HL-60 (cell line): ENCODE measurements around the gene ACAD11.

Source experiments
- DNase-seq, 2 experiments: peaks; one replicate each; pipeline ENCODE4 v3.0.0-alpha.2; 2010 to 2020; ENCODE audit warnings: low read depth in 1 of 2, low spot score in 1 of 2
- H3K27ac ChIP-seq: fragments of 250-450 bp; sonication (Bioruptor Pico); replicated peaks from 2 replicates; pipeline ENCODE4 v1.5.1; 2020; ENCODE audit warnings: mild to moderate bottlenecking, moderate library complexity
- H3K27me3 ChIP-seq: fragments of 250-450 bp; sonication (Bioruptor Pico); 2 replicates; pipeline ENCODE4 v1.5.1; 2021; ENCODE audit warnings: mild to moderate bottlenecking, moderate library complexity; ENCODE audit not compliant: insufficient read depth, poor library complexity, severe bottlenecking
- H3K4me3 ChIP-seq: replicated peaks from 2 replicates; pipeline ENCODE4 v1.5.1; 2011; ENCODE audit warnings: mild to moderate bottlenecking, control low read depth, low read length; ENCODE audit not compliant: insufficient read depth
- GABPA ChIP-seq: IDR thresholded peaks from 2 replicates; pipeline ENCODE4 v1.6.1; 2012; ENCODE audit warnings: low read depth
- POLR2AphosphoS5 ChIP-seq: IDR thresholded peaks from 2 replicates; pipeline ENCODE4 v1.6.1; 2012; ENCODE audit warnings: low read depth
- SPI1 ChIP-seq: IDR thresholded peaks from 2 replicates; pipeline ENCODE4 v1.6.1; 2012; ENCODE audit warnings: low read depth, mild to moderate bottlenecking, borderline replicate concordance
- TF ChIP-seq, protein P1 (sequence below): IDR thresholded peaks from one replicate; pipeline ENCODE4 v1.5.1; 2011; ENCODE audit warnings: low read length, control low read depth, inconsistent platforms; ENCODE audit not compliant: insufficient read depth
- TF ChIP-seq, protein P2 (sequence below): IDR thresholded peaks from 2 replicates; pipeline ENCODE4 v1.6.1; 2012; ENCODE audit warnings: low read depth; ENCODE audit not compliant: insufficient replicate concordance

Gene ACAD11

DNA sequence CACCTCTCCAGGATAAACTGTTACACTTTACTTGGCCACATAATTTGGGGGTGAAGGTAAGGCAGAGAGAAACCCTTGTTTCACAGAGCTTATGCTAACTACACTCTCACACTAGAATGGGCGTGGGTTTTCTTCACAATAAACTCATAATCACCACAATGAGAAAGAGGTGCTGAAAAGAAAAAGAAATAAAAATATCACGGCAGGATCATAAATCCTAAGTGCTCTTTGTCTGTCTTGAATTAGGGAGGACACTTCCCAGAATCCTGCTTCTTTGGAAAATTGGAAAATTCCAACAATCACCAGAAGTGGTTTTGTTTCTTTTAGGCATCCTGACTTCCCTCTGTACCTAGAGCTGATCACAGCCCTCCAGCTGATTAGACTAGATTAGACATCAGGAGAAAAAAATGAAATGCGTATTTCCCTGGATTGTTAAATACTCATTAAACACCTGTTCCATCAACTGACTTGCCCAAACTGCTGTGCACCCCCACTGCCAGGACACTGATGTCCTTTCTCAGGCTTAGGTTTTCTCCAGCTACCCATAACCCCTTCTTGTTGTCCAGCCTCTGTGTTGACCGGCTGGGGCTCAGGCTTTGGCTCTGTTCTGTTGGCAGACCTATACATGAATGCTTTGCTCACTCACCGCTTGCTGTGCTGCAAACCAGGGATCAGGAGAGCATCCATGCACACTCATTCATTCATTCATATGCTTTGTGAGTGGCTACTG lies 104.1 kb downstream of the ACAD11 start:
- no peak overlapping the region for H3K27ac ChIP-seq
- no peaks in the 10 kb centered on the region for H3K27me3 ChIP-seq
- TF ChIP-seq, protein P1, sequence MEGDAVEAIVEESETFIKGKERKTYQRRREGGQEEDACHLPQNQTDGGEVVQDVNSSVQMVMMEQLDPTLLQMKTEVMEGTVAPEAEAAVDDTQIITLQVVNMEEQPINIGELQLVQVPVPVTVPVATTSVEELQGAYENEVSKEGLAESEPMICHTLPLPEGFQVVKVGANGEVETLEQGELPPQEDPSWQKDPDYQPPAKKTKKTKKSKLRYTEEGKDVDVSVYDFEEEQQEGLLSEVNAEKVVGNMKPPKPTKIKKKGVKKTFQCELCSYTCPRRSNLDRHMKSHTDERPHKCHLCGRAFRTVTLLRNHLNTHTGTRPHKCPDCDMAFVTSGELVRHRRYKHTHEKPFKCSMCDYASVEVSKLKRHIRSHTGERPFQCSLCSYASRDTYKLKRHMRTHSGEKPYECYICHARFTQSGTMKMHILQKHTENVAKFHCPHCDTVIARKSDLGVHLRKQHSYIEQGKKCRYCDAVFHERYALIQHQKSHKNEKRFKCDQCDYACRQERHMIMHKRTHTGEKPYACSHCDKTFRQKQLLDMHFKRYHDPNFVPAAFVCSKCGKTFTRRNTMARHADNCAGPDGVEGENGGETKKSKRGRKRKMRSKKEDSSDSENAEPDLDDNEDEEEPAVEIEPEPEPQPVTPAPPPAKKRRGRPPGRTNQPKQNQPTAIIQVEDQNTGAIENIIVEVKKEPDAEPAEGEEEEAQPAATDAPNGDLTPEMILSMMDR = no peak
- no peak for TF ChIP-seq POLR2AphosphoS5
- TF ChIP-seq, protein P2, sequence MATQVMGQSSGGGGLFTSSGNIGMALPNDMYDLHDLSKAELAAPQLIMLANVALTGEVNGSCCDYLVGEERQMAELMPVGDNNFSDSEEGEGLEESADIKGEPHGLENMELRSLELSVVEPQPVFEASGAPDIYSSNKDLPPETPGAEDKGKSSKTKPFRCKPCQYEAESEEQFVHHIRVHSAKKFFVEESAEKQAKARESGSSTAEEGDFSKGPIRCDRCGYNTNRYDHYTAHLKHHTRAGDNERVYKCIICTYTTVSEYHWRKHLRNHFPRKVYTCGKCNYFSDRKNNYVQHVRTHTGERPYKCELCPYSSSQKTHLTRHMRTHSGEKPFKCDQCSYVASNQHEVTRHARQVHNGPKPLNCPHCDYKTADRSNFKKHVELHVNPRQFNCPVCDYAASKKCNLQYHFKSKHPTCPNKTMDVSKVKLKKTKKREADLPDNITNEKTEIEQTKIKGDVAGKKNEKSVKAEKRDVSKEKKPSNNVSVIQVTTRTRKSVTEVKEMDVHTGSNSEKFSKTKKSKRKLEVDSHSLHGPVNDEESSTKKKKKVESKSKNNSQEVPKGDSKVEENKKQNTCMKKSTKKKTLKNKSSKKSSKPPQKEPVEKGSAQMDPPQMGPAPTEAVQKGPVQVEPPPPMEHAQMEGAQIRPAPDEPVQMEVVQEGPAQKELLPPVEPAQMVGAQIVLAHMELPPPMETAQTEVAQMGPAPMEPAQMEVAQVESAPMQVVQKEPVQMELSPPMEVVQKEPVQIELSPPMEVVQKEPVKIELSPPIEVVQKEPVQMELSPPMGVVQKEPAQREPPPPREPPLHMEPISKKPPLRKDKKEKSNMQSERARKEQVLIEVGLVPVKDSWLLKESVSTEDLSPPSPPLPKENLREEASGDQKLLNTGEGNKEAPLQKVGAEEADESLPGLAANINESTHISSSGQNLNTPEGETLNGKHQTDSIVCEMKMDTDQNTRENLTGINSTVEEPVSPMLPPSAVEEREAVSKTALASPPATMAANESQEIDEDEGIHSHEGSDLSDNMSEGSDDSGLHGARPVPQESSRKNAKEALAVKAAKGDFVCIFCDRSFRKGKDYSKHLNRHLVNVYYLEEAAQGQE = no peak
- TF ChIP-seq GABPA = no peak
- no peak for TF ChIP-seq SPI1
- no peak overlapping the region for H3K4me3 ChIP-seq
- DNase-seq = no peak

DNA sequence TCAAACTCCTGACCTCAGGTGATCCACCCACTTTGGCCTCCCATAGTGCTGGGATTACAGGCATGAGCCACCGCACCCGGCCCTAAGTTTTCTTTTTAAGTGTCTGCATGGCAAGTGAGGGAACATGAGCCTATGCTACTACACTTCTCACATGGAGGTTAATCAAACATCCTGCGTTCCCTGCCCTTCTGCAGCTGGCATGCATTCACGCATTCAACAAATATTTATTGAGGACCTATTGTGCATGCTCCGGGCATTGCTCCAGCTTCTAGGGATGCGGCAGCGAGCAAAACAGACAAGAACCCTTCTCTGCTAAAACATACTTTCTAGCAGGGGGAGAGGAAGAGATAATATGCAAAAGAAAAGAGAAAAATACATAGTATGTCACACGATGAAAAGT lies 105.2 kb downstream of the ACAD11 start:
- H3K4me3 ChIP-seq = no peak overlapping the region
- H3K27me3 ChIP-seq = no peaks in the 10 kb centered on the region
- no peak for TF ChIP-seq SPI1
- TF ChIP-seq, protein P1 = no peak
- TF ChIP-seq POLR2AphosphoS5 = no peak
- no peak for TF ChIP-seq GABPA
- TF ChIP-seq, protein P2 = no peak
- DNase-seq = no peak
- H3K27ac ChIP-seq = no peak overlapping the region

DNA sequence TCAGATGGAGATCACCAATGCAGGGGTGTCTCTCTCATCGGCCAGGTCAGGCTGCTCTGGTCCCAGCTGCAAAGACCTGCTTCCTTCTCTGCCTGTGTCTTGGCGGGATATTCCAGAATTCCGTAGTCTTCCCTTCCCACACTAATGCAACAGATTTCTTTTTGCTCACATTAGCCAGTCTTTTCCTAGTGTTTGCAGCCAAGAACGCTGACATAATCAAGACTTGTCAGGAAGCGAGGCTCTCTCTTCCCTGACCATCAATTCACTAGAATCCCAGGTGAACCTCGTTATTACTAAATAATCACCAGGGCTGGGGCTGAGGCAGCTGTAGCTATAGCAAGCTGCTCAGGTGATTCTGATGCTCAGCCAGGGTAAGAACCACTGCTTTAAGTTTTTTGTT lies 105.8 kb downstream of the ACAD11 start:
- Histone ChIP-seq H3K4me3 (no peak overlapping the region), H3K27me3 (no peaks in the 10 kb centered on the region), H3K27ac (no peak overlapping the region)
- DNase-seq = no peak
- TF ChIP-seq SPI1 = no peak
- TF ChIP-seq, protein P1 = no peak
- no peak for TF ChIP-seq POLR2AphosphoS5
- TF ChIP-seq, protein P2 = no peak
- TF ChIP-seq GABPA = no peak
